HG03097 (cell line): ENCODE measurements around the gene UFM1.
A peak's percentile ranks its signal among the peaks of the same experiment; 100 is the strongest.
"Not testable (repeated sequence)": the region's sequence is repeated elsewhere in the genome, so short reads cannot be mapped to it uniquely, and the experiment has no call there.

ENCODE experiments used
- ATAC-seq: cut with Tn5 transposase; IDR thresholded peaks from one replicate; pipeline ENCODE4 v1.9.1; 2021; ENCODE audit not compliant: unreplicated experiment, low FRiP score

The UFM1 gene

GRCh38 chr13:38349390-38350113 lies at the start of gene UFM1:
UFM1 (plus strand) TSS chr13:38349851; CDS start chr13:38349920, 69 bp downstream.
- ATAC-seq, result peak; percentile 96

GRCh38 chr13:38301236-38301635 lies 48.4 kb upstream of the UFM1 start:
- no peak for ATAC-seq

GRCh38 chr13:38303816-38304320 lies 45.8 kb upstream of the UFM1 start:
- ATAC-seq, result no peak

- no peak for ATAC-seq
Measured at GRCh38 chr13:38308736-38309135, 40.9 kb upstream of the UFM1 start.

GRCh38 chr13:38309397-38309796 lies 40.3 kb upstream of the UFM1 start:
- no peak for ATAC-seq

GRCh38 chr13:38311175-38311574 lies 38.5 kb upstream of the UFM1 start:
- not testable (repeated sequence) for ATAC-seq

- ATAC-seq, result no peak
Measured at GRCh38 chr13:38316129-38316528, 33.5 kb upstream of the UFM1 start.

- ATAC-seq, result no peak
Measured at GRCh38 chr13:38321654-38322053, 28.0 kb upstream of the UFM1 start.

GRCh38 chr13:38325426-38325825 lies 24.2 kb upstream of the UFM1 start:
- ATAC-seq, result no peak

- no peak for ATAC-seq
Measured at GRCh38 chr13:38328699-38329098, 21.0 kb upstream of the UFM1 start.

- no peak for ATAC-seq
Measured at GRCh38 chr13:38334845-38335244, 14.8 kb upstream of the UFM1 start.

- no peak for ATAC-seq
Measured at GRCh38 chr13:38338089-38338488, 11.6 kb upstream of the UFM1 start.

- no peak for ATAC-seq
Measured at GRCh38 chr13:38340624-38341023, 9.0 kb upstream of the UFM1 start.

- no peak for ATAC-seq
Measured at GRCh38 chr13:38341149-38341692, 8.4 kb upstream of the UFM1 start.

- no peak for ATAC-seq
Measured at GRCh38 chr13:38346764-38347163, 2.9 kb upstream of the UFM1 start.

GRCh38 chr13:38348861-38349389 lies 726 bp upstream of the UFM1 start:
- ATAC-seq, result peak; percentile 5

GRCh38 chr13:38350114-38350617 lies 515 bp downstream of the UFM1 start:
- ATAC-seq, result peak; percentile 25

GRCh38 chr13:38355595-38356119 lies 6.0 kb downstream of the UFM1 start:
- no peak for ATAC-seq

- no peak for ATAC-seq
Measured at GRCh38 chr13:38358684-38359083, 9.0 kb downstream of the UFM1 start.

GRCh38 chr13:38361542-38362262 lies 12.1 kb downstream of the UFM1 start:
- ATAC-seq, result no peak

GRCh38 chr13:38363219-38363618 lies 13.6 kb downstream of the UFM1 start:
- no peak for ATAC-seq
